MCF 10A (cell line): ENCODE measurements around the gene NCL. TPM values are rescaled to one million over a fixed set of nuclear protein-coding genes. Genes with fewer than 3 reads are reported as not detected.

Source experiments
- BruUV-seq: library from RNA; stranded (reverse); fragments of 400-500 nt; replicated peaks from 2 replicates; lab custom pipeline; 2021; lab: Mats Ljungman, UMichigan
- CTCF ChIA-PET: fragments of 300-600 bp; sonication (Branson Sonifier 250); formaldehyde crosslinking; extraction: SDS; loops from one replicate; lab custom pipeline; 2021; ENCODE audit warnings: antibody characterized with exemption, inconsistent platforms; lab: Yijun Ruan, JAX
- POLR2A ChIA-PET: fragments of 300-600, 350-650 bp; sonication (Branson Sonifier 250); formaldehyde crosslinking; extraction: SDS; loops from one replicate; lab custom pipeline; 2020; ENCODE audit warnings: antibody characterized with exemption, inconsistent platforms; lab: Yijun Ruan, JAX
- DNase-seq: peaks from one replicate; pipeline ENCODE4 v3.0.0-alpha.2; 2018; ENCODE audit not compliant: unreplicated experiment
- H3K27ac Mint-ChIP-seq: one replicate; pipeline ENCODE4 v1.8.0; 2022; ENCODE audit warnings: mild to moderate bottlenecking, low read depth, mixed read lengths; ENCODE audit not compliant: unreplicated experiment
- H3K27me3 Mint-ChIP-seq: one replicate; pipeline ENCODE4 v1.8.0; 2022; ENCODE audit warnings: mixed read lengths; ENCODE audit not compliant: insufficient read depth, unreplicated experiment
- H3K36me3 Mint-ChIP-seq: one replicate; pipeline ENCODE4 v1.8.0; 2022; ENCODE audit warnings: mild to moderate bottlenecking, moderate library complexity, mixed read lengths; ENCODE audit not compliant: insufficient read depth, unreplicated experiment
- H3K4me1 Mint-ChIP-seq: one replicate; pipeline ENCODE4 v1.8.0; 2022; ENCODE audit warnings: mixed read lengths; ENCODE audit not compliant: insufficient read depth, unreplicated experiment
- H3K4me3 Mint-ChIP-seq: one replicate; pipeline ENCODE4 v1.8.0; 2022; ENCODE audit warnings: mild to moderate bottlenecking, moderate library complexity, mixed read lengths; ENCODE audit not compliant: unreplicated experiment
- H3K9me3 Mint-ChIP-seq: one replicate; pipeline ENCODE4 v1.8.0; 2022; ENCODE audit warnings: mixed read lengths; ENCODE audit not compliant: unreplicated experiment
- intact Hi-C: fragments of 100-400 bp; cut with micrococcal nuclease; formaldehyde crosslinking; loops from 2 replicates; pipeline ENCODE4 v1.14.1; 2022
- total RNA-seq: library from RNA; stranded (reverse); gene quantifications from 2 replicates; pipeline ENCODE4 v1.2.3, GENCODE V29; 2022
- TF ChIP-seq, protein P1 (sequence below): fragments of 200-600 bp; IDR thresholded peaks from one replicate; pipeline ENCODE4 v1.8.0; 2022; ENCODE audit warnings: antibody characterized with exemption, mild to moderate bottlenecking; ENCODE audit not compliant: unreplicated experiment

The NCL gene
- total RNA-seq, 1 experiment from 2014 or later = 778 TPM

- no peak for DNase-seq
- Mint-ChIP-seq H3K36me3 (no peaks in the 10 kb centered on the region), H3K27me3 (no peaks in the 10 kb centered on the region), H3K4me3 (peak overlapping the region; percentile 70), H3K4me1 (no peaks in the 10 kb centered on the region), H3K9me3 (no peaks in the 10 kb centered on the region), H3K27ac (no peak overlapping the region)
- no TSS peak for BruUV-seq
- ChIA-PET CTCF (interaction anchor here (0.5 to 9.9 kb wide), 25 partner anchors 10 to 1000 kb away, joined by 3 to 156 read pairs (median 3); partner anchors contain the start of gene NCL), POLR2A (interaction anchor here (0.7 to 2.4 kb wide), 5 partner anchors 10 to 115 kb away, joined by 3 to 8 read pairs (median 4); partner anchors contain the start of gene NCL)
- TF ChIP-seq, protein P1, sequence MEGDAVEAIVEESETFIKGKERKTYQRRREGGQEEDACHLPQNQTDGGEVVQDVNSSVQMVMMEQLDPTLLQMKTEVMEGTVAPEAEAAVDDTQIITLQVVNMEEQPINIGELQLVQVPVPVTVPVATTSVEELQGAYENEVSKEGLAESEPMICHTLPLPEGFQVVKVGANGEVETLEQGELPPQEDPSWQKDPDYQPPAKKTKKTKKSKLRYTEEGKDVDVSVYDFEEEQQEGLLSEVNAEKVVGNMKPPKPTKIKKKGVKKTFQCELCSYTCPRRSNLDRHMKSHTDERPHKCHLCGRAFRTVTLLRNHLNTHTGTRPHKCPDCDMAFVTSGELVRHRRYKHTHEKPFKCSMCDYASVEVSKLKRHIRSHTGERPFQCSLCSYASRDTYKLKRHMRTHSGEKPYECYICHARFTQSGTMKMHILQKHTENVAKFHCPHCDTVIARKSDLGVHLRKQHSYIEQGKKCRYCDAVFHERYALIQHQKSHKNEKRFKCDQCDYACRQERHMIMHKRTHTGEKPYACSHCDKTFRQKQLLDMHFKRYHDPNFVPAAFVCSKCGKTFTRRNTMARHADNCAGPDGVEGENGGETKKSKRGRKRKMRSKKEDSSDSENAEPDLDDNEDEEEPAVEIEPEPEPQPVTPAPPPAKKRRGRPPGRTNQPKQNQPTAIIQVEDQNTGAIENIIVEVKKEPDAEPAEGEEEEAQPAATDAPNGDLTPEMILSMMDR = no peak
- intact Hi-C loops = loop anchor here (1.0 kb wide), 2 partner anchors 185 to 308 kb away; no protein-coding TSS in a partner anchor
Observed at GRCh38 chr2:231412618-231412963, 51.7 kb downstream of the NCL start.

- BruUV-seq = no TSS peak
- ChIA-PET POLR2A (interaction anchor here (0.7 to 2.4 kb wide), 6 partner anchors 10 to 196 kb away, joined by 3 to 8 read pairs (median 4); partner anchors contain the start of gene NCL), CTCF (interaction anchor here (0.6 to 9.9 kb wide), 31 partner anchors 9 to 1001 kb away, joined by 3 to 156 read pairs (median 3); partner anchors contain the start of gene NCL)
- Mint-ChIP-seq H3K4me1 (no peaks in the 10 kb centered on the region), H3K36me3 (no peaks in the 10 kb centered on the region), H3K27ac (no peak overlapping the region), H3K27me3 (no peaks in the 10 kb centered on the region), H3K9me3 (no peaks in the 10 kb centered on the region), H3K4me3 (peak overlapping the region; percentile 70)
- peak; percentile 83 for DNase-seq
- intact Hi-C loops = loop anchor here (1.0 kb wide), 2 partner anchors 185 to 308 kb away; no protein-coding TSS in a partner anchor
- TF ChIP-seq, protein P1 = peak; percentile 89
Observed at GRCh38 chr2:231411831-231412617, 52.3 kb downstream of the NCL start.

- ChIA-PET POLR2A (interaction anchor here (2.0 to 2.4 kb wide), 2 partner anchors 40 to 53 kb away, joined by 5 to 8 read pairs; partner anchors contain the start of gene NCL), CTCF (interaction anchor here (0.6 to 9.9 kb wide), 12 partner anchors 10 to 859 kb away, joined by 3 to 156 read pairs (median 4); no protein-coding TSS in a partner anchor)
- H3K27ac Mint-ChIP-seq = no peak overlapping the region
Observed at GRCh38 chr2:231411237-231411636, 53.0 kb downstream of the NCL start.

More at GRCh38 chr2:231411237-231411636, 53.0 kb downstream of the NCL start:
- H3K4me3 Mint-ChIP-seq = peak overlapping the region; percentile 70
- no peaks in the 10 kb centered on the region for H3K9me3 Mint-ChIP-seq
- no peak for DNase-seq
- BruUV-seq = no TSS peak
- no peaks in the 10 kb centered on the region for H3K36me3 Mint-ChIP-seq
- H3K4me1 Mint-ChIP-seq = no peaks in the 10 kb centered on the region
- TF ChIP-seq, protein P1 = no peak
- intact Hi-C loops = no loop called here
- no peaks in the 10 kb centered on the region for H3K27me3 Mint-ChIP-seq
